CD4-positive, alpha-beta T cell treated with Interleukin-21 for 1 hour (primary cell): Measurements from ENCODE around the gene MUC4.
"Not testable (repeated sequence)": the region's sequence is repeated elsewhere in the genome, so short reads cannot be mapped to it uniquely, and the experiment has no call there.

Source experiments
- DNase-seq: peaks from one replicate; pipeline ENCODE4 v3.0.0-alpha.2; 2020

Gene MUC4

GRCh38 chr3:195836476-195837135 is 24.9 kb upstream of the MUC4 start:
- DNase-seq, result no peak

GRCh38 chr3:195835791-195836190 is 24.1 kb upstream of the MUC4 start:
- DNase-seq, result no peak

DNA sequence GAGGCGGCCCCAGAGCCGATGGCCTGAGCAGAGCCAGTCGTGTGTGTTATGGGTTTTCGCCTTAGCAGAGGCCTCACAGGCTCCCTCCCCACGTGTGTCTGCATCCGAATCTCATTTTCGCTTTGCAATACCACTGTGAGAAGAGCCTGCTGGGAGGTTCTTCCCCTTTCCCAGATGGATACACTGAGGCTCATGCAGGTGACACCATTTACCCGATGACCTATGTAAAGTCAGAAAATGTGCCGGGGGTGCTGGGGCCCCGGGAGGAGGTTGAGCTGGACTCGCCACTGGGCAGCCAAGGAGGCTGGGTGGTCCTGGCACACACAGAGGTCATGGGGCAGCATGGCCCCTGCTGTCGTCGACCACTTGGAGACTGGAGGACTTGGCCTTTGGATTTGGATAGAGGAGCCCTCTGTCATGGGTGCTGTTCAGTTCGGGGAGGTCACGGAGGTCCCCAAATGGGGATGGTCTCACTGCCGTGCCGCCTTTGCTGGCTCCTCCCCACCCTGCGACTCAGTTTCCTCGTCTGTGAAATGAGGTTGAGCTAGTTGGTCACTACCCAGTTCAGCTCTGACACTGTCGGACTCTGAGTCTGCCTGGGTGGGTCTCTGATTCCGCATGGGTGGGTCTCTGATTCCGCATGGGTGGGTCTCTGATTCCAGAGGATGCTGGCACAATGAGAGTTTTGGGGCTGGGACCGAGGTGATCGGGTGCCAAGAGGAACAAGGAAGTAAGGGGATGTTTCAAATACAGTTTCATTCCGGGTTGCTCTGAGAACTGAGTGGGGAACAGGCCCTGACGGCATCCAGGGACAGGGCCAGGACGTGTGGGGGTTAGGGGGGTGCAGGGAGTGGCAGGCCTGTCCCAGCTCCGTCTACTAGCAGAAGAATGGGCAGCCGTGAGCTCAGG is 23.2 kb upstream of the MUC4 start:
- no peak for DNase-seq

GRCh38 chr3:195829897-195830254 is 18.1 kb upstream of the MUC4 start:
- no peak for DNase-seq

DNA sequence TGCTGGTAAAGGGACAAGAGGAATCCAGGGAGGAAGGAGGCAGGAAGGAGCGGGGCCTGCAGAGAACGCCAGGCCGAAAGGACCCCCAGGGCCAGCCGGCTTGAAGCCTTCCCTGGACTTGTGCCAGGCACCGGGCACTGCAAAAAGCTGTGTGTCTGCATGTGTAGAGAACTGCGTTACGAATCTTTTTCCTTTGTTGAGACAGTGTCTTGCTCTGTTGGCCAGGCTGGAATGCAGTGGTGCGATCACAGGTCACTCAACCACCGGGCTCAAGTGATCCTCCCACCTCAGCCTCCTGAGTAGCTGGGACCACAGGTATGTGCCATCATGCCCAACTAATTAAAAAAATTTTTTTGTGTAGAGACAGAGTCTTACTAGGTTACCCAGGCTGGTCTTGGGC is 17.0 kb upstream of the MUC4 start:
- no peak for DNase-seq

DNA sequence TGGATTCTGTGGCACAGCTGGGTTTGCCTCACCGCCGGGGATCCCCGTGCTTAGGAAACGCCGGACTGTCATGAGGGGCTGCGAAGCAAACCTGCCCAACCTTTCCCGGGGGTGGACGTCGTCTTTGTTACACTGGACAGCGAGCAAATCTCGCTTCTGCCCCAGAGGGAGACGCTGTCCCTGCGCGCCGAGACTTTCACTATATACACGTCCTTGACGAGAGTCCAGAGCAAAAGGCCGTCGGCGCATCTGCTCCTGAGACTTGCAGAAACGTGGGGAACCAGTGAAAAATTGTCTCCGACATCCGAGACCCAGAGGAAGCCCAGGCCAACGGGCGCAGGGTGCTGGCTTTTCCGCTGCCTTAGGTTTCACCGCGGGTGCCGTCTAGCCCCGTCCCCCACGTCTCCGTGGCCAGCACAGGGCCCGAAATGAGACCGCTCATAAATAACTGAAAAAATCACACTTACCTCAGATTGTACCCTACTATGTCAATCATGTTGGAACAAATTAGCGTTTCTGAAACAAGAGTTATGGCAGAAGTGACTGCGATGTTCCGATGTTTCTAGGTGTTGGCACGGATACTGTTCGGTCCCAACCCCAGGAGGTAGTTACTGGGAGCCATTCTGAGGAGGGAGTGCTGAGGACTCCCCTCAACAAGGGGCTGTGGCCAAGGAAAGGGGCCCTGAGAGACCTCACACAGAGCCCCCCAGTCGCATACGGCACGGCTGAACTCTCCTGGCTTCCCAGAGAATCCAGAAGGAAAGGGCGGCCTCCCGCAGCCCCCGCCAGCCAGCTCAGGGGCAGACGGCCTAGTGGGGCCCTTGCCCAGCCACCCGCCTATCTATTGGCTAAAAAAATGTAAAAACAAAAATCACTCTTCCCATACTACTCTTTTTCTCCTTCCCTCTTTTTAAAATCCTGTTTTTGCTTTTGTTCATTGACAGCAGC is 14.4 kb upstream of the MUC4 start:
- DNase-seq, result no peak

- DNase-seq, result no peak
Observed at GRCh38 chr3:195825191-195825588, 13.5 kb upstream of the MUC4 start.

DNA sequence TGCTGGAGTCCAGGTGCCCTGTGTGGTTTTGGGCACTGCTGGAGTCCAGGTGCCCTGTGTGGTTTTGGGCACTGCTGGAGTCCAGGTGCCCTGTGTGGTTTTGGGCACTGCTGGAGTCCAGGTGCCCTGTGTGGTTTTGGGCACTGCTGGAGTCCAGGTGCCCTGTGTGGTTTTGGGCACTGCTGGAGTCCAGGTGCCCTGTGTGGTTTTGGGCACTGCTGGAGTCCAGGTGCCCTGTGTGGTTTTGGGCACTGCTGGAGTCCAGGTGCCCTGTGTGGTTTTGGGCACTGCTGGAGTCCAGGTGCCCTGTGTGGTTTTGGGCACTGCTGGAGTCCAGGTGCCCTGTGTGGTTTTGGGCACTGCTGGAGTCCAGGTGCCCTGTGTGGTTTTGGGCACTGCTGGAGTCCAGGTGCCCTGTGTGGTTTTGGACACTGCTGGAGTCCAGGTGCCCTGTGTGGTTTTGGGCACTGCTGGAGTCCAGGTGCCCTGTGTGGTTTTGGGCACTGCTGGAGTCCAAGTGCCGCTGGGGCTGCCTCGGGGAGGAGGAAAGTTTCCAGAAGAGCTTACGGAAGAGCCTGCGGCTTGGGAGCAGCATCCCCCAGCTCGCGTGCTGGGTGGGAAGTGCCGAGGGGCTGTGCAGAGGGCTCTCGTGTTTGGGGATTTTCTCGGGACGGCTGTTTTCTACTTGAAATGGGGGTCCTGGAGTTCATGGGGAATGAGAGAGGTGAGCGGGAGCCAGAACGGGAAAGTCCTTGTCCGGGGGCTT is 12.9 kb upstream of the MUC4 start:
- not testable (repeated sequence) for DNase-seq

DNA sequence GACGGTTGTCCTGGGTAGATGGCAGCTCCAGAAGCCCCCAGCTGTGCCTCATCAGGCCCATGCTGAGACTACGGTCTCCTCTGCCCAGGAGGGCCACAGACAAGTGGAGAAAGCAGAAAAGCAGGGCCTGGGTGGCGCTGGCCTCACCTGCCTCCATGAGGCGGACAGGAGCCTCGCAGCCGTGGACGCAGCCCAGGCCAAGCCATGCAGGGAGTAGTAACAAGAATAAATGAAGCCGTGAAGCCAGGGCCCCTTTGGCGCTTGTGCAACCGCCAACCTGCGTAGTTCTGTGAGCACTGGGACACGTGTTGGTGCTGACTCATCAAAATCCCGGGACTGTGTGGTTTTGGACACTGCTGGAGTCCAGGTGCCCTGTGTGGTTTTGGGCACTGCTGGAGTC is 12.3 kb upstream of the MUC4 start:
- DNase-seq, result no peak

- no peak for DNase-seq
Observed at GRCh38 chr3:195823280-195823679, 11.6 kb upstream of the MUC4 start.

DNA sequence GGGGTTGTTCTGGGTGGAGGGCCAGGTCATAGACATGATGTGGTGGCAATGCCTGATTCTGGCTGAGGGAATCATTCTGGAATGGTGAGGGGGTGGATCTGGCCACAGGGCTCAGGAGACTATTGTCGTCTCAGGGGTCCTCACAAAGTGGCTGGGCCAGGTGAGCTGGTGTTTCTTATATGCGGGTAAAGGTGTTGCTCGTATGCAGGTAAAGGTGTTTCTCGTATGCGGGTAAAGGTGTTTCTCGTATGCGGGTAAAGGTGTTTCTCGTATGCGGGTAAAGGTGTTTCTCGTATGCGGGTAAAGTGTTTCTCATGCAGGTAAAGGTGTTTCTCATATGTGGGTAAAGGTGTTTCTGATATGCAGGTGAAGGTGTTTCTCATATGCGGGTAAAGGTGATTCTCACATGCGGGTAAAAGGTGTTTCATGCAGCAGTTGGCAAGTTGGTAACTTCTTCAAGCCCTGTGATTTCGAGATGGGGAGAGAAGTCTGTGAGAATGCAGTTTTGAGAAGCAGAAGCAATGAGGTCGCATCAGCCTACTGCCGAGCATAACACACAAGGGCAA is 10.5 kb upstream of the MUC4 start:
- no peak for DNase-seq

DNA sequence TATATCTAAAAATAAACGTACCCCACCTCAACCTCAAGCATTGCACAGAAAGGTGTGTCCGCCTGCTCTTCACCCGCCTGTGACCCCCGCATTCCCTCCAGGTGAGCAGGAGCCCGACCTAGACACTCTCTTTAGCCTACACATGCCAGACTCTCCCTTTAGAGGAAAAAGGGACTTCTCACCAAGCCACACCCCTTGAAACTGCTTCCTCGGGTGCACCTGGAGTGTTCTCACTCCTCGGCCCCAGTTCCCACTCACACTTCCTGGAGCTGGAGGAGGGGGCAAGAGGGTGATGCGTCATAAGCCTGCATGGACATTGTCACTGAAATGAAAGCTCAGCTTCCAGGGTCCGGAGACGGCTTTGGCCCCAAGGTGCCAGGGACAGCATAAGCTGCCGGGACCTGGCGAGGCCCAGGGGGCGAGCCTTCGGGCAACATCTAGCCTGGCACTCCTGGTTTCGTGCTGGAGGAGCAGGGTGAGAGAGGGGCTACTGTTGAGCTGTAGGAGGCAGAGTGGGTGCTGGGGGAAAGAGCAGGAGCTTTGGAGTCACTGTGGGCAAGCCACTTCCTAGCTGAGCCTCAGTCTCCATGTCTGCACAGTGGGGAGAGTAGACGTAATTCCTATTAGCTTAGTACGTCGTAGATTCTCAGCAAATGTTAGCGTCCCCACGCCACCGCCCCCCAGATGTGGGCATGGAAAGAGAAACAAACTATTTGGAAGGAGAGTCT is 9.8 kb upstream of the MUC4 start:
- DNase-seq, result no peak

DNA sequence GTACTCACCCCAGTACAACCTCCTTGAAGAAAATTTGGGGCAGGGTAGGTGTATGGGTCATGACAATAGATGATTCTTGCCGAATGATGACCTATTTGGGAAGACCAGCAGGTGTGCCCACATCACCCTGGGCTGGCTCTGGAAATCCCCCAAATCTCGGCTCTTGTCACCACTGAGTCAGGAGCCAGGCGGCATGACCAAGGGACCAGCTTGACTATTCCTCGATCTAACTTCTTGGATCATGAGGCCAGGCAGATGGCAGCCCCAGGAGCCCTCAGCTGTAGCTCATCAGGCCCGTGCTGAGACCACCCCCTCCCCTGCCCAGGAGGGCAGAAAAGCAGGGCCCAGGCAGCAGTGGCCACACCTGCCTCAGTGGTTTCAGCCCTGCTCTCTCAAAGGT is 9.2 kb upstream of the MUC4 start:
- no peak for DNase-seq

DNA sequence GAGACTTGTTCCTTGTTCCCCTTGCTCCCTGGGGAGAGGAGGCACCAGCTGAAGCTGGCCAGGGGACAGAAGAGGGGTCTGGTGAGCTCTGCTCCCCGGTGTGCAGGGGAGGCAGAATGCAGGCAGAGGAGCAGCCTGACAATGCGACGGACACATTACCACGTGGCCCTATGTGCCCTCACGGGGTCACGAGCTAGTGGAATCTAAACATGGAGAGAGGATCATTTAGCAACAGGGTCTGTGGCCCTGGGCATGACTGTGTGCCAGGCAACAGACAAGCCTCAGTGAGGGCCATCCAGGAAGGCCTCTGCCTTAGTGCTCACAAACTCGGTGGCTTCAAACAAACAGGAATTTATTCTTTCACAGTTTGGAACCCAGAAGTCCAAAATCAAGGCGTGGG is 8.5 kb upstream of the MUC4 start:
- no peak for DNase-seq

GRCh38 chr3:195818301-195818700 is 6.6 kb upstream of the MUC4 start:
- DNase-seq, result no peak

GRCh38 chr3:195817578-195818135 is 5.9 kb upstream of the MUC4 start:
- DNase-seq, result no peak

DNA sequence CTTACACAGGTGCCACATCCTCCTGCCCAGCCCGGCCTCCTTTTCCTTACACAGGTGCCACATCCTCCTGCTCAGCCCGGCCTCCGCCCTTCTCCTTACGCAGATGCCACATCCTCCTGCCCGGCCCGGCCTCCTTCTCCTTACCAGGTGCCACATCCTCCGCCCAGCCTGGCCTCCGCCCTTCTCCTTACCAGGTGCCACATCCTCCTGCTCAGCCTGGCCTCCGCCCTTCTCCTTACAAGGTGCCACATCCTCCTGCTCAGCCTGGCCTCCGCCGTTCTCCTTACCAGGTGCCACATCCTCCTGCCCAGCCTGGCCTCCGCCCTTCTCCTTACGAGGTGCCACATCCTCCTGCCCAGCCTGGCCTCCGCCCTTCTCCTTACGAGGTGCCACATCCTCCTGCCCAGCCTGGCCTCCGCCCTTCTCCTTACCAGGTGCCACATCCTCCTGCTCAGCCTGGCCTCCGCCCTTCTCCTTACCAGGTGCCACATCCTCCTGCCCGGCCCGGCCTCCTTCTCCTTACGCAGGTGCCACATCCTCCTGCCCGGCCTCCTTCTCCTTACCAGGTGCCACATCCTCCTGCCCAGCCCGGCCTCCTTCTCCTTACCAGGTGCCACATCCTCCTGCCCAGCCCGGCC is 4.7 kb upstream of the MUC4 start:
- not testable (repeated sequence) for DNase-seq

DNA sequence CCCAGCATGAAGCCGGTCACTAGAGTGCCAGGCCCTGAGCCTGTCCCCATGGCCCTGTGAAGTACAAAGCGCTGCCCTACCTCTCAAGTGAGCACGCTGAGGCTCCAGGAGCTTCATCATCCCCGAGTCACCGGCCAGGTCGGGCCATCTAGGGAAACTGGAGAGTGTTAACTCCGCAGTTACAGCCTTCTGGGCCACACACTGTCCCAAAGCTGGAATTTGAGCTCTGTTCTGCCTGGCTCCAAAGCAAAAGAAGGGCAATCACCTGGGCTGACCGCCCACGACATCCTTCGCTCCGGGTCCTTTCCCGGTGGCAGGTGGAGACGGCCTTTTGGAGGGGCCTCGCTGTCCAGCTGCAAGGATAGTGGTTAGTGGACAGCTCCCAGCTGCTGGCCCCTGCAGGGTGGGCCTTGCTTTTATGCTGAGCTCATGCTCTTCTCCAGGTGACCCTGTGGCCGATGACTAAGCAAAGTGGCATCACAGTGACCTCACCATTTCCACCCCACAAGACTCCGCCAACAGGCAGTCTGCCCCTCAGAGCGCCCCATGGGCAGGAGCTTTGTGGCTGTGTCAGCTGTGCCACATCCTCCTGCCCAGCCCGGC is 3.5 kb upstream of the MUC4 start:
- DNase-seq, result no peak

GRCh38 chr3:195813916-195814640 is 2.3 kb upstream of the MUC4 start:
- no peak for DNase-seq

GRCh38 chr3:195812366-195812765 is 637 bp upstream of the MUC4 start:
- no peak for DNase-seq
